SK-N-SH (cell line): ENCODE data around the gene COL8A1.

ENCODE experiments used
- MXI1 ChIP-seq: IDR thresholded peaks from 2 replicates; pipeline ENCODE4 v1.6.1; 2012; ENCODE audit warnings: mild to moderate bottlenecking, low read depth, low read length, improper control_type of control experiment
- NFIC ChIP-seq: IDR thresholded peaks from 2 replicates; pipeline ENCODE4 v1.4.0; 2012; ENCODE audit warnings: borderline replicate concordance
- POLR2AphosphoS5 ChIP-seq: IDR thresholded peaks from 2 replicates; pipeline ENCODE4 v1.6.1; 2012; ENCODE audit warnings: low read depth, low read length
- TF ChIP-seq, protein P1 (sequence below): fragments of 200-600 bp; sonication (generic); IDR thresholded peaks from 2 replicates; pipeline ENCODE4 v1.6.1; 2017; ENCODE audit warnings: antibody characterized with exemption, mild to moderate bottlenecking, moderate library complexity

- TF ChIP-seq NFIC (0 out of 2 replicates have a peak, but pooled peaks have one; percentile 4), MXI1 (no peak), POLR2AphosphoS5 (no peak)
- TF ChIP-seq, protein P1, sequence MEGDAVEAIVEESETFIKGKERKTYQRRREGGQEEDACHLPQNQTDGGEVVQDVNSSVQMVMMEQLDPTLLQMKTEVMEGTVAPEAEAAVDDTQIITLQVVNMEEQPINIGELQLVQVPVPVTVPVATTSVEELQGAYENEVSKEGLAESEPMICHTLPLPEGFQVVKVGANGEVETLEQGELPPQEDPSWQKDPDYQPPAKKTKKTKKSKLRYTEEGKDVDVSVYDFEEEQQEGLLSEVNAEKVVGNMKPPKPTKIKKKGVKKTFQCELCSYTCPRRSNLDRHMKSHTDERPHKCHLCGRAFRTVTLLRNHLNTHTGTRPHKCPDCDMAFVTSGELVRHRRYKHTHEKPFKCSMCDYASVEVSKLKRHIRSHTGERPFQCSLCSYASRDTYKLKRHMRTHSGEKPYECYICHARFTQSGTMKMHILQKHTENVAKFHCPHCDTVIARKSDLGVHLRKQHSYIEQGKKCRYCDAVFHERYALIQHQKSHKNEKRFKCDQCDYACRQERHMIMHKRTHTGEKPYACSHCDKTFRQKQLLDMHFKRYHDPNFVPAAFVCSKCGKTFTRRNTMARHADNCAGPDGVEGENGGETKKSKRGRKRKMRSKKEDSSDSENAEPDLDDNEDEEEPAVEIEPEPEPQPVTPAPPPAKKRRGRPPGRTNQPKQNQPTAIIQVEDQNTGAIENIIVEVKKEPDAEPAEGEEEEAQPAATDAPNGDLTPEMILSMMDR, result no peak
Measured at GRCh38 chr3:99774467-99774866, 136.1 kb downstream of the COL8A1 start.
